ENCODE results near the gene IGSF9B. TPM values are rescaled to one million over a fixed set of nuclear protein-coding genes. Genes with fewer than 3 reads are reported as not detected.
A peak's percentile ranks its signal among the peaks of the same experiment; 100 is the strongest.

The IGSF9B gene
- total and polyA plus RNA-seq, 10 of the 15 experiments (the other 5 are each of a cell fraction or from before 2014, with no cell fraction given), result 0.03 to 3.7 (median 0.20) TPM; not detected in 2

- BruUV-seq (replicated peaks), result no TSS peak
- ChIA-PET POLR2A (no interaction called here), CTCF (no interaction called here), SMC1A (ENCODE audit: uncharacterized antibody, unreplicated experiment) (interaction anchor here (1.7 kb wide), 1 partner anchor 15 kb away, joined by 5 read pairs; no protein-coding TSS in a partner anchor), RAD21 (ENCODE audit: unreplicated experiment) (no interaction called here)
- Histone ChIP-seq H3K79me2 (ENCODE audit: control insufficient read depth, insufficient read depth, low read length) (no peaks in the 10 kb centered on the region), H3K4me1 (ENCODE audit: control insufficient read depth, insufficient read depth, low read length) (0 out of 2 replicates have a peak, but pooled peaks cover 4% of the 10 kb centered on the region), H3K9ac (ENCODE audit: control insufficient read depth, insufficient read depth, low read length) (no peak overlapping the region), H3K9me3 (replicated peaks; ENCODE audit: control insufficient read depth, insufficient read depth, low read length) (no peaks in the 10 kb centered on the region), H3K4me2 (ENCODE audit: control insufficient read depth, insufficient read depth) (no peak overlapping the region), H3K27ac (ENCODE audit: control insufficient read depth, insufficient read depth) (no peak overlapping the region), H4K20me1 (ENCODE audit: control insufficient read depth, insufficient read depth) (0 out of 2 replicates have a peak, but pooled peaks cover 4% of the 10 kb centered on the region), H3K27me3 (replicated peaks in 1 of 2; ENCODE audit: control insufficient read depth in 2 of 2, insufficient read depth in 2 of 2, low read length in 1 of 2) (no peaks in the 10 kb centered on the region), H3K36me3 (ENCODE audit: control insufficient read depth in 2 of 2, insufficient read depth in 2 of 2, low read length in 1 of 2) (no peaks in the 10 kb centered on the region), H2AFZ (ENCODE audit: control insufficient read depth, low read depth, low read length) (no peak overlapping the region), H3K4me3 (no peak overlapping the region)
- WGBS (ENCODE audit: insufficient coverage, insufficient replicate concordance, low lambda C conversion rate, missing lambda C conversion rate), result 8% methylated on average over 7 of the region's 7 CpGs
- FAIRE-seq (no peak), DNase-seq (ENCODE audit: low read depth, low spot score) (no peak), ATAC-seq (no peak)
- intact Hi-C loops (cut with micrococcal nuclease; ENCODE audit: unreplicated experiment) (no loop called here), in situ Hi-C loops (cut with MboI) (no loop called here)
- TF ChIP-seq CEBPB (IDR thresholded peaks at IDR 0.05; ENCODE audit: borderline replicate concordance in 1 of 2, low read depth in 2 of 2, low read length in 2 of 2) (no peak), PKNOX1 (IDR thresholded peaks at IDR 0.05) (peak; percentile 31; the same call in 1 of the 2 replicates)
Observed at GRCh38 chr11:133942577-133942976, 14.2 kb downstream of the IGSF9B start.

- H3K4me3 ChIP-seq, result no peak overlapping the region
- intact Hi-C loops (cut with micrococcal nuclease; ENCODE audit: unreplicated experiment) (no loop called here), in situ Hi-C loops (cut with MboI) (no loop called here)
- ChIA-PET CTCF (no interaction called here), POLR2A (no interaction called here), RAD21 (ENCODE audit: unreplicated experiment) (no interaction called here), SMC1A (ENCODE audit: uncharacterized antibody, unreplicated experiment) (no interaction called here)
- no peak overlapping the region for H3K27ac ChIP-seq (ENCODE audit: control insufficient read depth, insufficient read depth)
- BruUV-seq (replicated peaks), result no TSS peak
- DNase-seq (ENCODE audit: low read depth, low spot score), result no peak
- no peak overlapping the region for H3K4me2 ChIP-seq (ENCODE audit: control insufficient read depth, insufficient read depth)
- H3K27me3 ChIP-seq (replicated peaks in 1 of 2; ENCODE audit: control insufficient read depth in 2 of 2, insufficient read depth in 2 of 2, low read length in 1 of 2), result no peaks in the 10 kb centered on the region
- no peaks in the 10 kb centered on the region for H3K79me2 ChIP-seq (ENCODE audit: control insufficient read depth, insufficient read depth, low read length)
- H3K9me3 ChIP-seq (replicated peaks; ENCODE audit: control insufficient read depth, insufficient read depth, low read length), result no peaks in the 10 kb centered on the region
- FAIRE-seq, result no peak
- no peak for ATAC-seq
- no peaks in the 10 kb centered on the region; a peak in 1 of 4 replicates for H3K36me3 ChIP-seq (ENCODE audit: control insufficient read depth in 2 of 2, insufficient read depth in 2 of 2, low read length in 1 of 2)
- no peak for TF ChIP-seq PKNOX1 (IDR thresholded peaks at IDR 0.05)
- WGBS (ENCODE audit: insufficient coverage, insufficient replicate concordance, low lambda C conversion rate, missing lambda C conversion rate), result 30% methylated on average over 9 of the region's 13 CpGs
- 0 out of 2 replicates have a peak, but pooled peaks cover 2% of the 10 kb centered on the region for H3K4me1 ChIP-seq (ENCODE audit: control insufficient read depth, insufficient read depth, low read length)
- no peak overlapping the region for H2AFZ ChIP-seq (ENCODE audit: control insufficient read depth, low read depth, low read length)
- H4K20me1 ChIP-seq (ENCODE audit: control insufficient read depth, insufficient read depth), result no peaks in the 10 kb centered on the region
- H3K9ac ChIP-seq (ENCODE audit: control insufficient read depth, insufficient read depth, low read length), result no peak overlapping the region
Observed at GRCh38 chr11:133941546-133941945, 15.2 kb downstream of the IGSF9B start.
